GM12865 (cell line): Measurements from ENCODE around the gene ADPRM.

ENCODE experiments used
- DNase-seq: peaks from one replicate; pipeline ENCODE4 v3.0.0; 2010; ENCODE audit warnings: low read depth
- H3K4me3 ChIP-seq: 2 replicates; pipeline ENCODE4 v1.5.1; 2011; ENCODE audit warnings: mild to moderate bottlenecking, low read depth, low read length, control low read depth
- TF ChIP-seq, protein P1 (sequence below): IDR thresholded peaks from 2 replicates; pipeline ENCODE4 v1.5.1; 2011; ENCODE audit warnings: low read length, control low read depth, low read depth, inconsistent platforms; ENCODE audit not compliant: insufficient read depth; ENCODE audit errors: missing control alignments

Gene ADPRM

GRCh38 chr17:10653987-10654386 lies 43.4 kb upstream of the ADPRM start:
- DNase-seq = no peak
- TF ChIP-seq, protein P1, sequence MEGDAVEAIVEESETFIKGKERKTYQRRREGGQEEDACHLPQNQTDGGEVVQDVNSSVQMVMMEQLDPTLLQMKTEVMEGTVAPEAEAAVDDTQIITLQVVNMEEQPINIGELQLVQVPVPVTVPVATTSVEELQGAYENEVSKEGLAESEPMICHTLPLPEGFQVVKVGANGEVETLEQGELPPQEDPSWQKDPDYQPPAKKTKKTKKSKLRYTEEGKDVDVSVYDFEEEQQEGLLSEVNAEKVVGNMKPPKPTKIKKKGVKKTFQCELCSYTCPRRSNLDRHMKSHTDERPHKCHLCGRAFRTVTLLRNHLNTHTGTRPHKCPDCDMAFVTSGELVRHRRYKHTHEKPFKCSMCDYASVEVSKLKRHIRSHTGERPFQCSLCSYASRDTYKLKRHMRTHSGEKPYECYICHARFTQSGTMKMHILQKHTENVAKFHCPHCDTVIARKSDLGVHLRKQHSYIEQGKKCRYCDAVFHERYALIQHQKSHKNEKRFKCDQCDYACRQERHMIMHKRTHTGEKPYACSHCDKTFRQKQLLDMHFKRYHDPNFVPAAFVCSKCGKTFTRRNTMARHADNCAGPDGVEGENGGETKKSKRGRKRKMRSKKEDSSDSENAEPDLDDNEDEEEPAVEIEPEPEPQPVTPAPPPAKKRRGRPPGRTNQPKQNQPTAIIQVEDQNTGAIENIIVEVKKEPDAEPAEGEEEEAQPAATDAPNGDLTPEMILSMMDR = no peak
- no peak overlapping the region for H3K4me3 ChIP-seq

DNA sequence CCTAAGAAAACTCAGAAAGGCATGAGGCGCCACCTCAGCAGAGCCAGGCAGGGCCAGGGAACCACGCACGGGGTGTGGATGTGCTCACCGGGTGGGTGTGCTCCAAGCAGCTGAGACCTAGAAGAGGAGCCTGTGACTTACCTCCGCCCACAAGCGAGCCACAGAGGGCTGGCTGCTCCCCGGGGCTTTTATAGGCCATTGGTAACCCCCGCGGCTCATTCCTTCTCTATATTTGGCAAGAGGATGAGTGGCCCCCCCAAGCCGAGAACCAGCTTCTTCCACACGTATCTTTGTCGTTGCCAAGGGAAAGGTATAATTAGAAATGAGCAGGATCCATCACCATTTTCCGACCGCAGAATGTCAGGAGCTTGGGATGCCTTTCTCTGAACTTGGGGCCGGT lies 40.2 kb upstream of the ADPRM start, which contains the start of gene MYH3:
Gene MYH3 (minus strand): TSS at position 162 of the 400 bp plus-strand sequence. CDS start 2,245 bp downstream, outside the sequence.
- no peak for DNase-seq
- no peak within 1 kb of the TSS for H3K4me3 ChIP-seq
- TF ChIP-seq, protein P1 = no peak

GRCh38 chr17:10657879-10658278 lies 39.5 kb upstream of the ADPRM start:
- H3K4me3 ChIP-seq = no peak overlapping the region
- DNase-seq = no peak
- TF ChIP-seq, protein P1 = no peak

- TF ChIP-seq, protein P1 = no peak
- no peak overlapping the region for H3K4me3 ChIP-seq
- DNase-seq = no peak
Measured at GRCh38 chr17:10661437-10661836, 36.0 kb upstream of the ADPRM start.

GRCh38 chr17:10663231-10663630 lies 34.2 kb upstream of the ADPRM start:
- H3K4me3 ChIP-seq = no peak overlapping the region
- no peak for DNase-seq
- TF ChIP-seq, protein P1 = no peak

DNA sequence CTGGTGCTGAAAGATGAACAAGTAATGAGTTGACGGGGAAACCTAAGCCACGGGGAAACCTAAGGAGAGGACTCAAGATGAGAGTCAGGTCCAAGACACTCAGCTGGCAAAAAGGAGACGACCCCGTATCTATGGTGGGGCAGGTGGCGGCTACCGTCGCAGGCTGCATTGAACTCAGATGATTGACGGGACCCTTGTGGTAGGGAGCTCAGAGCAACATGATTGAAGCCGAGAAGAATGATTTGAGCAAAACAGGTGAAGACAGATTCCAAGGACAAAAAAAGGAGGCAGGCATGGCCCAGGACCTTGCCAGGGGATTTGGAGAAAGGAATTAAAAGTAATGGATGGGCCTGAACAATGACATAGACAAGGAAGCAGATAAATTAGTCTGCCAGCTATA lies 32.8 kb upstream of the ADPRM start:
- DNase-seq = no peak
- H3K4me3 ChIP-seq = no peak overlapping the region
- TF ChIP-seq, protein P1 = no peak

DNA sequence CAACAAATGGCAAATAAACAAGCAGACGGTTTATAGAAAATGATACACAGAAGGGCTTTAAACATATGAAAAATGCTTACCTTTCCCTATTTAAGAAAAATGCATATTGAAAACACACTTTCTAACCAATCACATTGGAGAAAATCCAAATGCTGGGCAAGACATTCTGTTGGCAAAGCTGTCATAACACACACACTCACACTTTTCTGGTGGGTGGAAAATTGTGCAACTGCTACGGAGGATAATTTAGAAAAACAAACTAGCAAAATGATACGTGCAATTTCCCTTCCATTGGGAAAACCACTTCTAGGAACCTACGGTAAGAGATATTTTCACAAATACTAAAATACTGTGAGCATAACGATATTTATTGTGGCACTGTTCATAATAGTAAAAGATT lies 30.5 kb upstream of the ADPRM start:
- TF ChIP-seq, protein P1 = no peak
- DNase-seq = no peak
- no peak overlapping the region for H3K4me3 ChIP-seq
